Uterus (tissue), 2 donors: ENCODE results near the gene VMP1.

Source experiments
- POLR2A ChIP-seq, 2 donors: fragments of 450-650 bp; IDR thresholded peaks; one replicate each; pipeline ENCODE4 v1.6.1; 2016; ENCODE audit warnings: antibody characterized with exemption in 2 of 2, mild to moderate bottlenecking in 1 of 2, moderate library complexity in 1 of 2
- TF ChIP-seq, protein P1 (sequence below), 4 experiments: fragments of 200-600 bp in 2 of 4; fragments of 450-650 bp in 2 of 4; sonication (generic) in 2 of 4; IDR thresholded peaks; one replicate each; pipeline ENCODE4 v1.5.1; 2016 to 2019; ENCODE audit warnings: antibody characterized with exemption in 4 of 4, mild to moderate bottlenecking in 2 of 4, moderate library complexity in 1 of 4

DNA sequence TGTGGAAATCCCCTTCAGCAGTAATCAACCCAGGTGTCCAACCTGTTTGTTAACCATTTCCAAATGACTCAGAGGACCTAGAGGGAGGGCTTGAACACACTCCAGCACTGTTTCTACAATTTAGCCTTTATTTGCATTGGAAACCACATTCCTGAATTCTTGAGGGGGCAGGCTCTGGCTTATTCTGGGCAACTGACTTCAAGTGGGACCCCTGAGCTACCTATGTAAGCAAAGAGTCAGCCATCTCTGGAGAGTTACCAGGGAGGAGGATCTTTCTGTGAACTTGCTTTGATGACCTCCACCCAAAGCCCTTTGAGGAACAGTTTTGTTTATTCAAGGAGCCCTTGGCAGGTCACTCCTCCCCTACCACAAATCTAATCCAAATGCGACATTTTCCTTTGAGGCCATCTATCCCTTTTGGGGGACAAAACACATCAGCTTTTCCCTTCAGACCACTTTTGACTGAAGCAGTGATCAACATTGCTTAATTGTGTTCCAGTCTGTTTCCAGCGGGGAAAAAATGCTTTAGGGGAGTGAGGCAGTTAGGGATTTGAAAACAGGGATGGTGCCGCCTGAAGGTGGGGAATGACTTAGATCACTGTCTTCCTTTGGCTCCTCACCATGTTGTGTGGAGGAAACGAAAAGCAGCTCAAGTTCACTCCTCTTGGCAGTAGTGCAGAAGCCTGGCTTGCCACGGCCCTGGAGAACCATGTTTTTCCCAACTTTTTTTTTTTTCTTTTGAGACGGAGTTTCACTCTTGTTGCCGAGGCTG lies 139.1 kb downstream of the VMP1 start:
- TF ChIP-seq, protein P1, sequence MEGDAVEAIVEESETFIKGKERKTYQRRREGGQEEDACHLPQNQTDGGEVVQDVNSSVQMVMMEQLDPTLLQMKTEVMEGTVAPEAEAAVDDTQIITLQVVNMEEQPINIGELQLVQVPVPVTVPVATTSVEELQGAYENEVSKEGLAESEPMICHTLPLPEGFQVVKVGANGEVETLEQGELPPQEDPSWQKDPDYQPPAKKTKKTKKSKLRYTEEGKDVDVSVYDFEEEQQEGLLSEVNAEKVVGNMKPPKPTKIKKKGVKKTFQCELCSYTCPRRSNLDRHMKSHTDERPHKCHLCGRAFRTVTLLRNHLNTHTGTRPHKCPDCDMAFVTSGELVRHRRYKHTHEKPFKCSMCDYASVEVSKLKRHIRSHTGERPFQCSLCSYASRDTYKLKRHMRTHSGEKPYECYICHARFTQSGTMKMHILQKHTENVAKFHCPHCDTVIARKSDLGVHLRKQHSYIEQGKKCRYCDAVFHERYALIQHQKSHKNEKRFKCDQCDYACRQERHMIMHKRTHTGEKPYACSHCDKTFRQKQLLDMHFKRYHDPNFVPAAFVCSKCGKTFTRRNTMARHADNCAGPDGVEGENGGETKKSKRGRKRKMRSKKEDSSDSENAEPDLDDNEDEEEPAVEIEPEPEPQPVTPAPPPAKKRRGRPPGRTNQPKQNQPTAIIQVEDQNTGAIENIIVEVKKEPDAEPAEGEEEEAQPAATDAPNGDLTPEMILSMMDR (IDR thresholded peaks at IDR 0.05) = no peak
- no peak for TF ChIP-seq POLR2A (IDR thresholded peaks at IDR 0.05)
